ENCODE measurements around the gene FMNL1.

GRCh38 chr17:45233423-45233924 is 11.8 kb downstream of the FMNL1 start:
- TF ChIP-seq, protein P1, sequence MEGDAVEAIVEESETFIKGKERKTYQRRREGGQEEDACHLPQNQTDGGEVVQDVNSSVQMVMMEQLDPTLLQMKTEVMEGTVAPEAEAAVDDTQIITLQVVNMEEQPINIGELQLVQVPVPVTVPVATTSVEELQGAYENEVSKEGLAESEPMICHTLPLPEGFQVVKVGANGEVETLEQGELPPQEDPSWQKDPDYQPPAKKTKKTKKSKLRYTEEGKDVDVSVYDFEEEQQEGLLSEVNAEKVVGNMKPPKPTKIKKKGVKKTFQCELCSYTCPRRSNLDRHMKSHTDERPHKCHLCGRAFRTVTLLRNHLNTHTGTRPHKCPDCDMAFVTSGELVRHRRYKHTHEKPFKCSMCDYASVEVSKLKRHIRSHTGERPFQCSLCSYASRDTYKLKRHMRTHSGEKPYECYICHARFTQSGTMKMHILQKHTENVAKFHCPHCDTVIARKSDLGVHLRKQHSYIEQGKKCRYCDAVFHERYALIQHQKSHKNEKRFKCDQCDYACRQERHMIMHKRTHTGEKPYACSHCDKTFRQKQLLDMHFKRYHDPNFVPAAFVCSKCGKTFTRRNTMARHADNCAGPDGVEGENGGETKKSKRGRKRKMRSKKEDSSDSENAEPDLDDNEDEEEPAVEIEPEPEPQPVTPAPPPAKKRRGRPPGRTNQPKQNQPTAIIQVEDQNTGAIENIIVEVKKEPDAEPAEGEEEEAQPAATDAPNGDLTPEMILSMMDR (IDR thresholded peaks at IDR 0.05): no peak
- TF ChIP-seq EP300 (IDR thresholded peaks at IDR 0.05): no peak
